Dermis blood vessel endothelial cell (primary cell): ENCODE results near the gene HIPK3. TPM values are rescaled to one million over a fixed set of nuclear protein-coding genes. Genes with fewer than 3 reads are reported as not detected.

Experiments used
- DNase-seq: peaks from one replicate; pipeline ENCODE4 v3.0.0; 2010
- total RNA-seq: library from RNA; depleted of rRNA; stranded (reverse); fragments of >200 nt; gene quantifications from 2 replicates; pipeline ENCODE4 v1.2.3, GENCODE V29; 2014

The HIPK3 gene
- total RNA-seq, 1 donor from 2014 or later, result 138 TPM

DNA sequence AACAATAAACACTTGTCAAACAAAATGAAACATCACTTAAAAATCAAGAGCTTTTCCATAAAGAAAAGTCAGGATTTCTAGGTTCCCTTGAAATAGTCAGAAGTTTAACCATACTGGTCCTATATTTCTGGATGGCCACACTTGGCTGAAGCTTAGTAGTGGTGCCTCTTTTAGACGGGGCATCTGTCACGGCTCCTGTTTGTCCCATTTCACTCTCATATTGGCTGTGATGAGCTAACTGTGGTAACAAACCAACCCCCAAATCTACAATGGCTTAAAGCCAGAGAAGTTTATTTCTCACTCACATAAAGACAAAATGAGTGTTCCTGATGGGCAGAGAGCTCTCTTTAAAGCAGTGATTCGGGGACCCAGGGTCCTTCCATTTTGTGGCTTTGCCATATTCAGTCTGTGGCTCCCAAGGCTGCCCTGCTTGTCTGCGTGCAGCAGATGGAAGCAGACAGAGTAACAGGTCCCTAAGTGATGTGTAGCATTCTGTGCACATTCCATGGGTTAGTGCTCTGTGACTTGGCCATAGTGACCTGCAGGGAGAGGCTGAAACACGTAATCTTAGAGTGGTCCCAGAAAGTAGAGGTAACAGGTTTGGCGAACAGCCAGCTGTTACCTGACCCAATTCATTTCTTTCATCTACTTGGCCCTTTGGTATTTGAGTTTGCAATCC lies 137.4 kb downstream of the HIPK3 start:
- DNase-seq, result no peak

GRCh38 chr11:33396361-33396760 lies 139.2 kb downstream of the HIPK3 start:
- DNase-seq, result no peak

DNA sequence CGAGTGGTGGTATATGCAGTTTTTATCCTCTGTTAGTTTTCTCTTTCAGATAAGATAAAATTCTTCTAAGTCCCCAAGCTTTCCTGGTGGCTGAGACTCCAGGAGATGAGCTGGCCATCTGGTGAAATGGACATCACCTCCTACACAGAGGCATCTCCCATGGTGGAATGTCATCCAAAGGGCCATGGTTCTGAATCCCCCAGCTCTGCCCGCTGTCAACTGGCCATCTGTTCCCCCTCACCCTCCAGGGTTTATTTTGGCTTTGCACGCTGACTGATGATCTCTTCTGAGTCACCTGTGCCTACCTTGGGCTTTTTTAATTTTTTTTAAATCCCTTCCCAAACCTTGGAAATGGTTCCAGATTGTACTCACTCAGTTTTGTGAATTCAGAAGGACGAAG lies 142.2 kb downstream of the HIPK3 start:
- DNase-seq, result no peak

DNA sequence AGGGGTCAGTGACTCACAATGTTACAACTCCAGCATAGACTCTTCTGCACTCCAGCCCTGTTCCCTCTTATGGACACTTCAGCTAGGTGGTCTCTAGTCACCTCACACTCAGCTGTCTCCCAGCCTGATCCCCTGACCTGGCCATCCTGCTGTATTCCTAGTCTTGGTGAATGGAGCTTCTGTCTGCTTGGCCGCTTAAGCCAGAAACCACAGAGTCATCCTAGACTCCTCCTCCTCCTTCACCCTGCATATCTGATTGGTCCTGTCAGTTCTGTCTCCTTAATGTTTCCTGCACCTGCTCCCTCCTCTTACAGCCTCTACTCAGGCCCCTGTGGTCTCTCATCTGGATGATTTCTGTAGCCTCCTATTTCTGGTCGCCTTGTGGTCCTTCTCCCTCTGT lies 144.9 kb downstream of the HIPK3 start:
- DNase-seq, result no peak

GRCh38 chr11:33403344-33403743 lies 146.2 kb downstream of the HIPK3 start:
- DNase-seq, result no peak

GRCh38 chr11:33405834-33406602 lies 148.8 kb downstream of the HIPK3 start:
- DNase-seq, result no peak

Other genes starting within 250 kb of the HIPK3 start
- 0.17 and 0.37 TPM in 2 replicates for gene DEPDC7, start 241.5 kb upstream of the HIPK3 start, total RNA-seq
- 16.5 and 19.1 TPM in 2 replicates for gene TCP11L1, start 217.8 kb upstream of the HIPK3 start, total RNA-seq
- gene CSTF3, start 95.9 kb upstream of the HIPK3 start, total RNA-seq, result 17.7 and 22.8 TPM in 2 replicates
- 4.4 and 4.8 TPM in 2 replicates for gene KIAA1549L, start 118.7 kb downstream of the HIPK3 start, total RNA-seq